HG02938 (cell line): ENCODE results near the gene NADK.

Experiments
- ATAC-seq: cut with Tn5 transposase; IDR thresholded peaks from one replicate; pipeline ENCODE4 v1.9.1; 2021; ENCODE audit warnings: mild to moderate bottlenecking, moderate library complexity; ENCODE audit not compliant: unreplicated experiment

The NADK gene

GRCh38 chr1:1777950-1778662 is at the start of gene NADK:
Gene NADK (minus strand): TSS chr1:1778470. CDS start chr1:1765406, 13,064 bp downstream.
- ATAC-seq, result peak; percentile 26

- ATAC-seq, result no peak
These were observed 49.0 kb upstream of the NADK start for GRCh38 chr1:1827089-1827848.

- no peak for ATAC-seq
These were observed 48.3 kb upstream of the NADK start for GRCh38 chr1:1826356-1827088.

- no peak for ATAC-seq
These were observed 46.9 kb upstream of the NADK start for GRCh38 chr1:1825217-1825616.

GRCh38 chr1:1819762-1820161 is 41.5 kb upstream of the NADK start:
- ATAC-seq, result no peak

GRCh38 chr1:1817221-1817620 is 39.0 kb upstream of the NADK start:
- ATAC-seq, result no peak

GRCh38 chr1:1815606-1816281 is 37.5 kb upstream of the NADK start:
- ATAC-seq, result no peak

GRCh38 chr1:1809489-1809888 is 31.2 kb upstream of the NADK start:
- ATAC-seq, result no peak

- ATAC-seq, result no peak
These were observed 29.9 kb upstream of the NADK start for GRCh38 chr1:1808206-1808605.

- no peak for ATAC-seq
These were observed 28.6 kb upstream of the NADK start for GRCh38 chr1:1806890-1807289.

- ATAC-seq, result no peak
These were observed 26.0 kb upstream of the NADK start for GRCh38 chr1:1804301-1804700.

- no peak for ATAC-seq
These were observed 24.6 kb upstream of the NADK start for GRCh38 chr1:1802871-1803270.

GRCh38 chr1:1799716-1800115 is 21.4 kb upstream of the NADK start:
- ATAC-seq, result peak; percentile 79

GRCh38 chr1:1797731-1798341 is 19.6 kb upstream of the NADK start:
- ATAC-seq, result no peak

- no peak for ATAC-seq
These were observed 18.2 kb upstream of the NADK start for GRCh38 chr1:1796466-1796865.

GRCh38 chr1:1794999-1795398 is 16.7 kb upstream of the NADK start:
- no peak for ATAC-seq

- no peak for ATAC-seq
These were observed 15.4 kb upstream of the NADK start for GRCh38 chr1:1793481-1794244.

GRCh38 chr1:1788646-1789431 is 10.6 kb upstream of the NADK start:
- no peak for ATAC-seq

- no peak for ATAC-seq
These were observed 9.9 kb upstream of the NADK start for GRCh38 chr1:1788136-1788535.
